ENCODE results near the gene HIRA. TPM values are rescaled to one million over a fixed set of nuclear protein-coding genes. Genes with fewer than 3 reads are reported as not detected.
A peak's percentile ranks its signal among the peaks of the same experiment; 100 is the strongest.

The HIRA gene
- total and polyA plus RNA-seq, 9 of the 15 experiments (the other 6 are each of a cell fraction or from before 2014, with no cell fraction given) = 0.96 to 132 (median 58.4) TPM

DNA sequence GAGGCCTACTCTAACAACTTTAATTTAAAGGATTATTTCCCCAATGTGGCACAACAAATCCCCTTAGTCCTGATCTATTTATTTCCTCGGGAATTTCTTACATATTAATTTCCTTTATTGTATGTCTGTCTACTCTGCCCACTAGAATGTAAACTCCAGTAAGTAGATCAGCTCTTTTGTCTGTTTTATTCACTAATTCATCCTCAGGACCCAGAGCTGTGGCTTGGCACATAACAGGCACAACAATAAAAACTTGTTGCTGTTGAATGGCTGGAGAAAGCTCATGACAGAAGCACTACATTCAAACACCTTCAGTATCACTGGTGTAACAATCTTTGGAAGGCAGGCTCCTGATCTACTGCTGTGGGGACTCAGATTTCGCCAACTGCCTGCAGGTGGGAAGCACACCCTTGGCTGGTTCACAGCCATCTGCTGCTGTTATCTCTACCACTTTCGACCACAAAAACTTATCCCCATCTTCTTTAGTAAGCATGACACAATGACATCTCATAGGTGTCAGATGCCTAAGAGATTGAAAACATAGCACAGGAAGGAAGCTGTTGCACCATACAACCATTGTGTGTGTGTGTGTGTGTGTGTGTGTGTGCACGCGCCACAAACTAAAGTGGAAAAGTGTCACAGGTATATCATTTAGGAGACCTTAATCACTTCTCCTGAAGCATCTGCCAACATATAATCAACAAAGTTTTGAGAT lies 11.9 kb downstream of the HIRA start (continued):
- TF ChIP-seq, protein P1, sequence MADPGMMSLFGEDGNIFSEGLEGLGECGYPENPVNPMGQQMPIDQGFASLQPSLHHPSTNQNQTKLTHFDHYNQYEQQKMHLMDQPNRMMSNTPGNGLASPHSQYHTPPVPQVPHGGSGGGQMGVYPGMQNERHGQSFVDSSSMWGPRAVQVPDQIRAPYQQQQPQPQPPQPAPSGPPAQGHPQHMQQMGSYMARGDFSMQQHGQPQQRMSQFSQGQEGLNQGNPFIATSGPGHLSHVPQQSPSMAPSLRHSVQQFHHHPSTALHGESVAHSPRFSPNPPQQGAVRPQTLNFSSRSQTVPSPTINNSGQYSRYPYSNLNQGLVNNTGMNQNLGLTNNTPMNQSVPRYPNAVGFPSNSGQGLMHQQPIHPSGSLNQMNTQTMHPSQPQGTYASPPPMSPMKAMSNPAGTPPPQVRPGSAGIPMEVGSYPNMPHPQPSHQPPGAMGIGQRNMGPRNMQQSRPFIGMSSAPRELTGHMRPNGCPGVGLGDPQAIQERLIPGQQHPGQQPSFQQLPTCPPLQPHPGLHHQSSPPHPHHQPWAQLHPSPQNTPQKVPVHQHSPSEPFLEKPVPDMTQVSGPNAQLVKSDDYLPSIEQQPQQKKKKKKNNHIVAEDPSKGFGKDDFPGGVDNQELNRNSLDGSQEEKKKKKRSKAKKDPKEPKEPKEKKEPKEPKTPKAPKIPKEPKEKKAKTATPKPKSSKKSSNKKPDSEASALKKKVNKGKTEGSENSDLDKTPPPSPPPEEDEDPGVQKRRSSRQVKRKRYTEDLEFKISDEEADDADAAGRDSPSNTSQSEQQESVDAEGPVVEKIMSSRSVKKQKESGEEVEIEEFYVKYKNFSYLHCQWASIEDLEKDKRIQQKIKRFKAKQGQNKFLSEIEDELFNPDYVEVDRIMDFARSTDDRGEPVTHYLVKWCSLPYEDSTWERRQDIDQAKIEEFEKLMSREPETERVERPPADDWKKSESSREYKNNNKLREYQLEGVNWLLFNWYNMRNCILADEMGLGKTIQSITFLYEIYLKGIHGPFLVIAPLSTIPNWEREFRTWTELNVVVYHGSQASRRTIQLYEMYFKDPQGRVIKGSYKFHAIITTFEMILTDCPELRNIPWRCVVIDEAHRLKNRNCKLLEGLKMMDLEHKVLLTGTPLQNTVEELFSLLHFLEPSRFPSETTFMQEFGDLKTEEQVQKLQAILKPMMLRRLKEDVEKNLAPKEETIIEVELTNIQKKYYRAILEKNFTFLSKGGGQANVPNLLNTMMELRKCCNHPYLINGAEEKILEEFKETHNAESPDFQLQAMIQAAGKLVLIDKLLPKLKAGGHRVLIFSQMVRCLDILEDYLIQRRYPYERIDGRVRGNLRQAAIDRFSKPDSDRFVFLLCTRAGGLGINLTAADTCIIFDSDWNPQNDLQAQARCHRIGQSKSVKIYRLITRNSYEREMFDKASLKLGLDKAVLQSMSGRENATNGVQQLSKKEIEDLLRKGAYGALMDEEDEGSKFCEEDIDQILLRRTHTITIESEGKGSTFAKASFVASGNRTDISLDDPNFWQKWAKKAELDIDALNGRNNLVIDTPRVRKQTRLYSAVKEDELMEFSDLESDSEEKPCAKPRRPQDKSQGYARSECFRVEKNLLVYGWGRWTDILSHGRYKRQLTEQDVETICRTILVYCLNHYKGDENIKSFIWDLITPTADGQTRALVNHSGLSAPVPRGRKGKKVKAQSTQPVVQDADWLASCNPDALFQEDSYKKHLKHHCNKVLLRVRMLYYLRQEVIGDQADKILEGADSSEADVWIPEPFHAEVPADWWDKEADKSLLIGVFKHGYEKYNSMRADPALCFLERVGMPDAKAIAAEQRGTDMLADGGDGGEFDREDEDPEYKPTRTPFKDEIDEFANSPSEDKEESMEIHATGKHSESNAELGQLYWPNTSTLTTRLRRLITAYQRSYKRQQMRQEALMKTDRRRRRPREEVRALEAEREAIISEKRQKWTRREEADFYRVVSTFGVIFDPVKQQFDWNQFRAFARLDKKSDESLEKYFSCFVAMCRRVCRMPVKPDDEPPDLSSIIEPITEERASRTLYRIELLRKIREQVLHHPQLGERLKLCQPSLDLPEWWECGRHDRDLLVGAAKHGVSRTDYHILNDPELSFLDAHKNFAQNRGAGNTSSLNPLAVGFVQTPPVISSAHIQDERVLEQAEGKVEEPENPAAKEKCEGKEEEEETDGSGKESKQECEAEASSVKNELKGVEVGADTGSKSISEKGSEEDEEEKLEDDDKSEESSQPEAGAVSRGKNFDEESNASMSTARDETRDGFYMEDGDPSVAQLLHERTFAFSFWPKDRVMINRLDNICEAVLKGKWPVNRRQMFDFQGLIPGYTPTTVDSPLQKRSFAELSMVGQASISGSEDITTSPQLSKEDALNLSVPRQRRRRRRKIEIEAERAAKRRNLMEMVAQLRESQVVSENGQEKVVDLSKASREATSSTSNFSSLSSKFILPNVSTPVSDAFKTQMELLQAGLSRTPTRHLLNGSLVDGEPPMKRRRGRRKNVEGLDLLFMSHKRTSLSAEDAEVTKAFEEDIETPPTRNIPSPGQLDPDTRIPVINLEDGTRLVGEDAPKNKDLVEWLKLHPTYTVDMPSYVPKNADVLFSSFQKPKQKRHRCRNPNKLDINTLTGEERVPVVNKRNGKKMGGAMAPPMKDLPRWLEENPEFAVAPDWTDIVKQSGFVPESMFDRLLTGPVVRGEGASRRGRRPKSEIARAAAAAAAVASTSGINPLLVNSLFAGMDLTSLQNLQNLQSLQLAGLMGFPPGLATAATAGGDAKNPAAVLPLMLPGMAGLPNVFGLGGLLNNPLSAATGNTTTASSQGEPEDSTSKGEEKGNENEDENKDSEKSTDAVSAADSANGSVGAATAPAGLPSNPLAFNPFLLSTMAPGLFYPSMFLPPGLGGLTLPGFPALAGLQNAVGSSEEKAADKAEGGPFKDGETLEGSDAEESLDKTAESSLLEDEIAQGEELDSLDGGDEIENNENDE (IDR thresholded peaks at IDR 0.05; ENCODE audit: low read depth, low read length) = no peak
- TF ChIP-seq ZNF232 (CRISPR knock-in tag; IDR thresholded peaks at IDR 0.05) (no peak), THRAP3 (IDR thresholded peaks at IDR 0.05; ENCODE audit: borderline replicate concordance) (no peak), PURB (CRISPR knock-in tag; IDR thresholded peaks at IDR 0.05; ENCODE audit: low read depth) (no peak), GATAD2B (IDR thresholded peaks at IDR 0.05; ENCODE audit: borderline replicate concordance) (no peak), HNRNPUL1 (IDR thresholded peaks at IDR 0.05; ENCODE audit: low read length) (no peak)
- TF ChIP-seq, protein P2, sequence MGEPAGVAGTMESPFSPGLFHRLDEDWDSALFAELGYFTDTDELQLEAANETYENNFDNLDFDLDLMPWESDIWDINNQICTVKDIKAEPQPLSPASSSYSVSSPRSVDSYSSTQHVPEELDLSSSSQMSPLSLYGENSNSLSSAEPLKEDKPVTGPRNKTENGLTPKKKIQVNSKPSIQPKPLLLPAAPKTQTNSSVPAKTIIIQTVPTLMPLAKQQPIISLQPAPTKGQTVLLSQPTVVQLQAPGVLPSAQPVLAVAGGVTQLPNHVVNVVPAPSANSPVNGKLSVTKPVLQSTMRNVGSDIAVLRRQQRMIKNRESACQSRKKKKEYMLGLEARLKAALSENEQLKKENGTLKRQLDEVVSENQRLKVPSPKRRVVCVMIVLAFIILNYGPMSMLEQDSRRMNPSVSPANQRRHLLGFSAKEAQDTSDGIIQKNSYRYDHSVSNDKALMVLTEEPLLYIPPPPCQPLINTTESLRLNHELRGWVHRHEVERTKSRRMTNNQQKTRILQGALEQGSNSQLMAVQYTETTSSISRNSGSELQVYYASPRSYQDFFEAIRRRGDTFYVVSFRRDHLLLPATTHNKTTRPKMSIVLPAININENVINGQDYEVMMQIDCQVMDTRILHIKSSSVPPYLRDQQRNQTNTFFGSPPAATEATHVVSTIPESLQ (CRISPR knock-in tag; IDR thresholded peaks at IDR 0.05) = no peak
- TF ChIP-seq, protein P3, sequence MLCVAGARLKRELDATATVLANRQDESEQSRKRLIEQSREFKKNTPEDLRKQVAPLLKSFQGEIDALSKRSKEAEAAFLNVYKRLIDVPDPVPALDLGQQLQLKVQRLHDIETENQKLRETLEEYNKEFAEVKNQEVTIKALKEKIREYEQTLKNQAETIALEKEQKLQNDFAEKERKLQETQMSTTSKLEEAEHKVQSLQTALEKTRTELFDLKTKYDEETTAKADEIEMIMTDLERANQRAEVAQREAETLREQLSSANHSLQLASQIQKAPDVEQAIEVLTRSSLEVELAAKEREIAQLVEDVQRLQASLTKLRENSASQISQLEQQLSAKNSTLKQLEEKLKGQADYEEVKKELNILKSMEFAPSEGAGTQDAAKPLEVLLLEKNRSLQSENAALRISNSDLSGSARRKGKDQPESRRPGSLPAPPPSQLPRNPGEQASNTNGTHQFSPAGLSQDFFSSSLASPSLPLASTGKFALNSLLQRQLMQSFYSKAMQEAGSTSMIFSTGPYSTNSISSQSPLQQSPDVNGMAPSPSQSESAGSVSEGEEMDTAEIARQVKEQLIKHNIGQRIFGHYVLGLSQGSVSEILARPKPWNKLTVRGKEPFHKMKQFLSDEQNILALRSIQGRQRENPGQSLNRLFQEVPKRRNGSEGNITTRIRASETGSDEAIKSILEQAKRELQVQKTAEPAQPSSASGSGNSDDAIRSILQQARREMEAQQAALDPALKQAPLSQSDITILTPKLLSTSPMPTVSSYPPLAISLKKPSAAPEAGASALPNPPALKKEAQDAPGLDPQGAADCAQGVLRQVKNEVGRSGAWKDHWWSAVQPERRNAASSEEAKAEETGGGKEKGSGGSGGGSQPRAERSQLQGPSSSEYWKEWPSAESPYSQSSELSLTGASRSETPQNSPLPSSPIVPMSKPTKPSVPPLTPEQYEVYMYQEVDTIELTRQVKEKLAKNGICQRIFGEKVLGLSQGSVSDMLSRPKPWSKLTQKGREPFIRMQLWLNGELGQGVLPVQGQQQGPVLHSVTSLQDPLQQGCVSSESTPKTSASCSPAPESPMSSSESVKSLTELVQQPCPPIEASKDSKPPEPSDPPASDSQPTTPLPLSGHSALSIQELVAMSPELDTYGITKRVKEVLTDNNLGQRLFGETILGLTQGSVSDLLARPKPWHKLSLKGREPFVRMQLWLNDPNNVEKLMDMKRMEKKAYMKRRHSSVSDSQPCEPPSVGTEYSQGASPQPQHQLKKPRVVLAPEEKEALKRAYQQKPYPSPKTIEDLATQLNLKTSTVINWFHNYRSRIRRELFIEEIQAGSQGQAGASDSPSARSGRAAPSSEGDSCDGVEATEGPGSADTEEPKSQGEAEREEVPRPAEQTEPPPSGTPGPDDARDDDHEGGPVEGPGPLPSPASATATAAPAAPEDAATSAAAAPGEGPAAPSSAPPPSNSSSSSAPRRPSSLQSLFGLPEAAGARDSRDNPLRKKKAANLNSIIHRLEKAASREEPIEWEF (CRISPR knock-in tag; IDR thresholded peaks at IDR 0.05) = peak; percentile 95
